Natural killer cell (primary cell): Measurements from ENCODE around the gene PTF1A. TPM values are rescaled to one million over a fixed set of nuclear protein-coding genes. Genes with fewer than 3 reads are reported as not detected.

Source experiments
- ATAC-seq, 3 donors: fragments of 150-1000 bp in 2 of 3; fragments of 200-7000 bp in 1 of 3; cut with Tn5 transposase; 1 replicate in 1 of 3; 2 replicates in 2 of 3; pipeline ENCODE4 v1.10.0; 2021; ENCODE audit warnings: mild to moderate bottlenecking in 2 of 3, moderate library complexity in 2 of 3
- DNase-seq, 2 donors: peaks; one replicate each; pipeline versions ENCODE4 v3.0.0 to v3.0.0-alpha.2; 2013 to 2021; ENCODE audit warnings: mixed read lengths in 1 of 2
- H3K27ac ChIP-seq: one replicate; pipeline ENCODE4 v1.5.1; 2013; ENCODE audit warnings: mild to moderate bottlenecking, low read length
- H3K27me3 ChIP-seq: one replicate; pipeline ENCODE4 v1.6.1; 2013; ENCODE audit warnings: low read length; ENCODE audit not compliant: control insufficient read depth, insufficient read depth
- H3K36me3 ChIP-seq: one replicate; pipeline ENCODE4 v1.6.1; 2013; ENCODE audit warnings: low read length; ENCODE audit not compliant: control insufficient read depth, insufficient read depth
- H3K4me1 ChIP-seq: one replicate; pipeline ENCODE4 v1.6.1; 2013; ENCODE audit warnings: low read length; ENCODE audit not compliant: control insufficient read depth, insufficient read depth
- H3K4me3 ChIP-seq: one replicate; pipeline ENCODE4 v1.5.1; 2013; ENCODE audit warnings: low read length
- H3K9me3 ChIP-seq: one replicate; pipeline ENCODE4 v1.6.1; 2013; ENCODE audit warnings: low read length; ENCODE audit not compliant: control insufficient read depth, insufficient read depth
- H3K27ac Mint-ChIP-seq, 2 donors: one replicate each; pipeline ENCODE4 v1.8.0; 2022; ENCODE audit warnings: mild to moderate bottlenecking in 2 of 2, mixed read lengths in 2 of 2, moderate library complexity in 1 of 2
- H3K27me3 Mint-ChIP-seq, 2 donors: one replicate each; pipeline ENCODE4 v1.8.0; 2022; ENCODE audit warnings: low read depth in 2 of 2, mixed read lengths in 2 of 2
- H3K36me3 Mint-ChIP-seq: one replicate; pipeline ENCODE4 v1.8.0; 2022; ENCODE audit warnings: mixed read lengths
- H3K4me1 Mint-ChIP-seq, 2 donors: one replicate each; pipeline ENCODE4 v1.8.0; 2022; ENCODE audit warnings: mixed read lengths in 2 of 2
- H3K4me3 Mint-ChIP-seq: one replicate; pipeline ENCODE4 v1.8.0; 2022; ENCODE audit warnings: mild to moderate bottlenecking, moderate library complexity, mixed read lengths
- H3K9me3 Mint-ChIP-seq, 2 donors: one replicate each; pipeline ENCODE4 v1.8.0; 2022; ENCODE audit warnings: mixed read lengths in 2 of 2
- CTCF ChIP-seq: fragments of 200-600 bp; IDR thresholded peaks from one replicate; pipeline ENCODE4 v1.8.0; 2022; ENCODE audit warnings: antibody characterized with exemption
- WGBS: methylation state at CpG from one replicate; pipeline ENCODE4 v1.1.7; 2013; ENCODE audit warnings: missing lambda C conversion rate; ENCODE audit not compliant: insufficient coverage; 5-methylcytosine and 5-hydroxymethylcytosine counted together
- intact Hi-C: fragments of 100-400 bp; cut with micrococcal nuclease; formaldehyde crosslinking; loops from one replicate; pipeline ENCODE4 v1.14.2; 2022
- total RNA-seq, 4 donors: library from RNA; stranded (reverse); fragments of 120-200 nt in 1 of 4; gene quantifications; one replicate each; pipeline versions ENCODE4 v1.2.3 to v1.2.4, GENCODE V29; 2013 to 2022

The PTF1A gene
- total RNA-seq, 3 donors from 2014 or later (not counting 1 experiment from before 2014, with no cell fraction given) = not detected

- no peaks in the 10 kb centered on the region for H3K36me3 Mint-ChIP-seq
- Histone ChIP-seq H3K4me3 (no peak overlapping the region), H3K36me3 (no peaks in the 10 kb centered on the region), H3K9me3 (no peaks in the 10 kb centered on the region), H3K27ac (no peak overlapping the region), H3K27me3 (peaks cover 25% of the 10 kb centered on the region), H3K4me1 (no peaks in the 10 kb centered on the region)
- DNase-seq (no peak), ATAC-seq (no peak)
- no peaks in the 10 kb centered on the region for H3K4me1 Mint-ChIP-seq
- H3K27me3 Mint-ChIP-seq = peaks cover 33 to 57% of the 10 kb centered on the region in 2 donors
- WGBS = 6% methylated on average over 36 of the region's 36 CpGs
- intact Hi-C loops = no loop called here
- TF ChIP-seq CTCF = no peak
- no peak overlapping the region for H3K27ac Mint-ChIP-seq
- no peak overlapping the region for H3K4me3 Mint-ChIP-seq
- H3K9me3 Mint-ChIP-seq = no peaks in the 10 kb centered on the region
These were observed 994 bp upstream of the PTF1A start for GRCh38 chr10:23190872-23191763.

- H3K27me3 ChIP-seq = peaks cover 29% of the 10 kb centered on the region
- Mint-ChIP-seq H3K27ac (no peak overlapping the region), H3K4me1 (no peaks in the 10 kb centered on the region), H3K4me3 (no peak overlapping the region), H3K36me3 (no peaks in the 10 kb centered on the region), H3K9me3 (no peaks in the 10 kb centered on the region), H3K27me3 (peaks cover 43 to 60% of the 10 kb centered on the region in 2 donors)
- ATAC-seq = no peak
- no peaks in the 10 kb centered on the region for H3K4me1 ChIP-seq
- DNase-seq = no peak
- H3K36me3 ChIP-seq = no peaks in the 10 kb centered on the region
- 4% methylated on average over 100 of the region's 100 CpGs for WGBS
- intact Hi-C loops = no loop called here
- no peak overlapping the region for H3K27ac ChIP-seq
- no peaks in the 10 kb centered on the region for H3K9me3 ChIP-seq
- no peak overlapping the region for H3K4me3 ChIP-seq
- no peak for TF ChIP-seq CTCF
These were observed 761 bp downstream of the PTF1A start for GRCh38 chr10:23192712-23193434.

GRCh38 chr10:23193435-23194074 lies 1.4 kb downstream of the PTF1A start:
- Histone ChIP-seq H3K9me3 (no peaks in the 10 kb centered on the region), H3K27ac (no peak overlapping the region), H3K4me3 (no peak overlapping the region), H3K36me3 (no peaks in the 10 kb centered on the region), H3K27me3 (peaks cover 33% of the 10 kb centered on the region), H3K4me1 (no peaks in the 10 kb centered on the region)
- H3K4me3 Mint-ChIP-seq = no peak overlapping the region
- H3K9me3 Mint-ChIP-seq = no peaks in the 10 kb centered on the region
- no peak for TF ChIP-seq CTCF
- intact Hi-C loops = no loop called here
- H3K27me3 Mint-ChIP-seq = peaks cover 46 to 60% of the 10 kb centered on the region in 2 donors
- H3K4me1 Mint-ChIP-seq = no peaks in the 10 kb centered on the region
- DNase-seq = no peak
- H3K36me3 Mint-ChIP-seq = no peaks in the 10 kb centered on the region
- ATAC-seq = no peak
- 6% methylated on average over 16 of the region's 19 CpGs for WGBS
- H3K27ac Mint-ChIP-seq = no peak overlapping the region
